Left ventricle myocardium superior (tissue), 1 donor: Measurements from ENCODE around the gene TRAPPC12. TPM values are rescaled to one million over a fixed set of nuclear protein-coding genes. Genes with fewer than 3 reads are reported as not detected.

Experiments used
- ATAC-seq: fragments of 200-7000 bp; cut with Tn5 transposase; one replicate; pipeline ENCODE4 v1.9.1; 2020; ENCODE audit warnings: mild to moderate bottlenecking, moderate library complexity
- DNase-seq: peaks from one replicate; pipeline ENCODE4 v3.0.0-alpha.2; 2020
- intact Hi-C: fragments of 100-400 bp; cut with micrococcal nuclease; formaldehyde crosslinking; loops from one replicate; pipeline ENCODE4 v1.11.0; 2022
- total RNA-seq: library from RNA; stranded (reverse); fragmentation: NEBNext Ultra II Directional; extraction: Animal tissue kit (Norgen Biotek cat#: 25700); gene quantifications from one replicate; pipeline ENCODE4 v1.2.1, GENCODE V29; 2021
- donor health status: DM: no; HTN: yes; CAD: no; lungs with severe emphysema.

TRAPPC12 gene
- total RNA-seq, 1 donor from 2014 or later: 105 TPM

DNA sequence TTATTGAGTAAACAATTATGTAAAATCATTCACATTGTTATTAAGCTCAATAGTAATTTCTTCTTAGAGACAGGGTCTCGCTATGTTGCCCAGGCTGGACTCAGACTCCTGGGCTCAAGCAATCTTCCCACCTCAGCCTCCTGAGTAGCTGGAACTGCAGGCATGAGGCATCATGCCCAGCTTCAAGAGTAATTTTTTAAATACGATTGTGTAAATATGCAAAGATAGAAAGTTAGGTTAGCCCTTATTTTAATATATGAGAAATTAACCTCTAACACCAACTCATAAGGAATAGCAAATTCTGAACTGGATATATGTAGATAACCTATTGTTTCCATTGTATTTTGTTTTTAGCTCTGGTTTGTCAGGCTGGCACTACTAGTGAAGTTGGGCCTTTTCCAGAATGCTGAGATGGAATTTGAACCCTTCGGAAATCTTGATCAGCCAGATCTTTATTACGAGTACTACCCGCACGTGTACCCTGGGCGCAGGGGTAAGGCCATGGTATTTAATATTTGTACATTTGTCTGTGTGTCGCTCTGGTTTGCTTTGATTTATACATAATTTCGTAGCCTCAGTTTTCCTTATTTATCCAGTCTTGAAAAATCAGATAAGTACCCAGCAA is 44.8 kb downstream of the TRAPPC12 start:
- DNase-seq (no peak), ATAC-seq (no peak)
- intact Hi-C loops: loop anchor here (10.0 kb wide), 1 partner anchor 231 kb away; the partner anchor contains the start of gene ALLC

DNA sequence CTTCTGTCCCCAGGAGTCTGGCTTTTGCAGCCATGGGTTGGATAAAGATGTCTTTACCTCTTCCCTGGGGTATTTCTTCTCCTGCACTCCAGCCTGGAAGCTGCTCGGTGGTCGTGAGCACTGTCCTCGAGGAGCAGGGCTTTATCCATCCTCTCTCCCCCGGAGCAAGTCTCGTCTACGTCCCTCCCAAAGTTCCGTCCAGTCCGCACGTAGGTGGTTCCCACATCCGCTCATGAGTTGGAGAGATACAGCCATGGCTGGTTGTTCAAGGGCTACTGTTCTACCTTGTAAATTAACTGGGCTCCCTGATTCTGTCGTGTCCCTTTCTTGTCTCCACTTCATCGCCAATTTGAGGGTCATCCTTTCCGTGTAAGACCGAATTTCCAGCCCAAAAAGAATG is 47.1 kb downstream of the TRAPPC12 start:
- no peak for DNase-seq
- intact Hi-C loops: loop anchor here (10.0 kb wide), 1 partner anchor 228 kb away; the partner anchor contains the start of gene ALLC
- no peak for ATAC-seq

DNA sequence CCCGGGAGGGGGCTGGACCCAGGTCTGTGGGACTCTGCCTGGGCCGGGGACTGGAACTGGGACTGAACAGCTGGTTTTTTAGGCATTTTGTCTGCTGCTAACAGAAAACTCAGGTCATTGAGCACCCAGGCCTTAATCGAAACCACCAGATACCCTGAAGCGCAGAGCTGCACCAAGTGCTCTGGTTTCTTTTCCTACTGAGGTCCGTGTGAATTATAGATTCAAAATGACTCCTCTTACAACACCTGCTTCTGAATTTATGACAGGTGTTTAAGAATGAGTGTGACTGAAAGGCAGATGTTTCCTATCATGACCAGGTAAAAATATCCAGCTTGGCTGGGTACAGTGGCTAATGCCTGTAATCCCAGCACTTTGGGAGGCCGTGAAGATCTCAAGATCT is 47.8 kb downstream of the TRAPPC12 start:
- DNase-seq (no peak), ATAC-seq (no peak)
- intact Hi-C loops: loop anchor here (10.0 kb wide), 1 partner anchor 228 kb away; the partner anchor contains the start of gene ALLC

DNA sequence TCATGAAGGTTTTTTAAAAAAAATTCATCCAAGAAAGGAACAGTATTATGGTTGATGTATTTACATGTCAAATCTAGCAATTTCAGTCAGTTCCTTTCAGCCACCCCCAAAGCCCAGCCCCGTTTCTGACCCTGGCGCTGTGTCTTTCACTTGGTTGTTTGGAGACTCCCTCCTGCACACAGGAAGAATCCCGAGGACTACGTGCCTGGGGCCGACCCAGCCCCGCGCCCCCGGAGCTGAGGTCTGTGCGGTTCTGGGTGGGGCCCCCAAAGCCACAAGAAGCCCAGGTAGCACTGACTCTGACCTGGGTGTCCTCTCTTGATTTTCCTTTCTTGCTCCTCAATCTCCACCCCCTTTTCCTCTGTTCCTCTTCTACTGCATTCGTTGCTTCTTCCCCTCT is 49.1 kb downstream of the TRAPPC12 start:
- intact Hi-C loops: loop anchor here (10.0 kb wide), 1 partner anchor 226 kb away; the partner anchor contains the start of gene ALLC
- ATAC-seq (no peak), DNase-seq (no peak)

DNA sequence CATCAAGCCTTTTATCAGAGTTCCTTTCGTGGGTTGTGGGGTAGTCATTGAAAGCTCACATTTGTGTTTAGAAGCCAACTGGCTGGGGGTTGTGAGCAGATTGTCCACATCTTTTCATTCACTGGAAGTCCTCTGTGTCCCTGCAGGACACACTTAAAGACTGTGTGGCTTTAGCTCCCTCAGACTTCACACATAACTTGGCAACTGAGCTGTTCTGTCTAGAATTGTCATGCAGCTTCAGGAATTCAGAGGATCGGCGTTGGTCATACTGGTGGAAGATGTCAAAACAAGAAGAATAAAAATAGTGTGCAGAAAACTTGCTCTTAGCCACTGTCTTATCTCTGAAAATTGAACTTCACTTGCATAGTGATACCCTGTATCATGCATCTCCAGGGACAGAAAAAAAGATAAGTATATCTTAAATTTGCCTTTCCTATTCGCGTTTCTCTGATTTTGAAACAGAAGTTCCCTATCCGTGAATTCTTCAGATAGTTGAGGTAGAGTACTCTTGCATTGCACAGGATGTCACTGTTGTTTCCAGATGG is 49.6 kb downstream of the TRAPPC12 start:
- intact Hi-C loops: loop anchor here (10.0 kb wide), 1 partner anchor 226 kb away; the partner anchor contains the start of gene ALLC
- DNase-seq: no peak
- ATAC-seq: peak; percentile 16

DNA sequence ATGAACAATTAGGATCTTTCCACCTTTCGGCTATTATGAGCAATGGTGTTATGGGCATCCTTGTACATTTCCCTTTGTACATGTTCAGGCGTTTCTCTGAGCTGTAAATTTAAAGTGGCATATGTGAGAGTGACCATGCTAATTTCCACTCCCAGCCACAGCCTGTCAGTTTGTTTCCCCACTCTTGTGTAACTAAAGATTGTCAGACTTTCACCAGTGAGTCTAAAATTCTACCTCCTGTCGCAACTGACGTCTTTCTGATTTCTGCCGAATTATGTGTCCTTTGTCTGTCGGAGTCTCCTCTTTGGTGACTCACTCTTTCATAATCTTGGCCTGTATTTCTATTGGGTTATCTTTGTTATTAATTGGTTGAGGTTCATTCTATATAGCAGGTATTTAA is 50.7 kb downstream of the TRAPPC12 start:
- intact Hi-C loops: no loop called here
- ATAC-seq: no peak
- DNase-seq: no peak

DNA sequence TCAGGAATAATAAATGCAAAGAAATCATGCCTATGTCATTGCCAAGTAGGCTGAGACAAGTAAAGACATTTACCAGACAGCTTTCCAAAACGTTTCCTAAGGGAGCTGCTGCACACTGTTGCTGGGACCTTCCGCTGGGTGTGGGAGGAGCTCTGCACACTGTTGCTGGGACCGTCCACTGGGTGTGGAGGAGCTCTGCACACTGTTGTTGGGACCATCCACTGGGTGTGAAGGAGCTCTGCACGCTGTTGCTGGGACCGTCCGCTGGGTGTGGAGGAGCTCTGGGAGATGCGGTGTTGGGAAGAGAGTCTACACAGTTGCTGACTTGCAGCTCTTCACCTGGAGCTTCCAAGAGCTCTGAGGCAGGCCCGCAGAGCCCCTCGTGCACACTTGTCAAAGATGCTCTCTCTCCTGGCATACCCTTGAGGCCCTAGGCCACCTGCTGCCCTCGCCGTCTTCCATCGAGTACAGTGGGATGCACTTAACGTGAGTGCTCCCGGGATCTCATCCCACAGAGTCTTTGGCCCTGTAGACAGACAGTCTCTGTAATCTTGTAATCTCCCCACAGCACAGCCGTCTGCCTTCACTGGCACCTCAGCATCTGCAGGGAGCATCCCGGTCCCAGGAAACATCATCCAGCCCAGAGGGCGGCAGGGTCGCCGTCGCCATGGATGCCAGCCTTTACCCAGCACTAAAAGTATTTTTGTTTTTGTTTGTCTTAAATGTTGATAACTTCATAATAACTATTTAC is 51.4 kb downstream of the TRAPPC12 start:
- peak; percentile 14 for ATAC-seq
- no peak for DNase-seq
- intact Hi-C loops: no loop called here

DNA sequence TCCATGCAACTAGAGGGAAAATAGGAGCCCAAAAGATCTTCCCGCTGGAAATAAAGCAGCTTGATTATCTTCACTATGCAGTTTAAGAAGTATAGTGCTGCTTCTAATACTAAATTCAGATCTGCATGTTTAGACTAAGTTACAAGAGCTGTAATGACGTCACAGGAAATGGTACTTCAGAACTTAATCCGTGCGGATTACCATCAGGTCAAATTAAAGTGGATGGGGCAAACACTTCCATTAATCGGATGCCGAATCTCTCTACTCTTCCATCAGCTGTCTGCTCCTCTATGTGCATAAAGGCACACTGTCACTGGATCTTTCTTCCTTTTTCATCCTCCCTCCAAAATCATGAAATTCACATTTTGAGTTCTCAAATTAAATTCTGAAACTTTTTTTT is 52.6 kb downstream of the TRAPPC12 start:
- ATAC-seq (no peak), DNase-seq (no peak)
- intact Hi-C loops: no loop called here

DNA sequence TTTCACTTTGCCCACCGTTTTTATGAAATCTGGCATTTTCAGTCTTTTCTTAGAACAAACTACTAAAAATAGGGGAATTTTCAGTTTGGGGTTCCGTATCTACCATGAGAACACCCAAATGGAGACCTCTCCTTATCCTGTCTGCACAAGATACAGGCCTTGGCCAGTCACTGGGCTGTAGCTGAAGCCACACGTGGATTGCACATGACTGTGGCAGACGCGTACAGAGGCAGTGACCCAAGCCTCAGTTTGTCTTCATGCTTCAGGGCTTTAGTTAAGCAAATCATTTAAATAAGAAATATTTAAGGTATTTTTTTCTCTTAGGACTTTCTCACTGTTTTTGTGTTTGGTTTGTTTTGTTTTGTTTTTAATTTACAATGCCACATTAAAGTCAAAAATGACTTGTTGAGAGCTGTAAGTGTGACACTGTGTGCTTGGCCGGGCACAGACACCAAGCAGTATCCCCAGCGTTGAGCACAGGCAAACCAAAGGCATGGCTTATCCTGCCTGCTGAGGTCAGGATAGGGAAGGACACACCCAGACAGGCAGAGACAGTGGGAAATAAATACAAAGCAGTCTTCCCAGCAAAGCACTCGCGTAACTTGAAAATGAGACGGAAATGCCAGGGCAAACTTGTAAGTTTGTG is 53.3 kb downstream of the TRAPPC12 start:
- intact Hi-C loops: no loop called here
- no peak for DNase-seq
- peak; percentile 74 for ATAC-seq

DNA sequence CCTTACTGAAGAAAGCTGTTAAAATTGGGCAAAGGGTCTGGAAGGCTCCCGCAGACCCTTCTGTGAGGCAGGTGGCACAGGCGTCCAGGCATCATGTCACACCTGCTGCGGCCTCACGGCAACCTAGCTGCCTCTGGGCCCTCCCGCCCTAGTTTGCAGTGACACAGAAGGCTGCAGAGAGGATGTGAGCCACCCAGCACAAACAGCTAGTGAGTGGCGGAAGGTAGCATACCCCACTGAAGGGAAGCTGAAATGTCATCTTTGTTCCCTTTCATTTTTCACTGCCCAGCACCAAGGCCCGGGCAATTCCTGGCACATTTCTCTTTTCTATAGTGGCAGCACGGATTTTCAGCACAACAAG is 53.8 kb downstream of the TRAPPC12 start:
- intact Hi-C loops: no loop called here
- no peak for DNase-seq
- ATAC-seq: peak; percentile 38

DNA sequence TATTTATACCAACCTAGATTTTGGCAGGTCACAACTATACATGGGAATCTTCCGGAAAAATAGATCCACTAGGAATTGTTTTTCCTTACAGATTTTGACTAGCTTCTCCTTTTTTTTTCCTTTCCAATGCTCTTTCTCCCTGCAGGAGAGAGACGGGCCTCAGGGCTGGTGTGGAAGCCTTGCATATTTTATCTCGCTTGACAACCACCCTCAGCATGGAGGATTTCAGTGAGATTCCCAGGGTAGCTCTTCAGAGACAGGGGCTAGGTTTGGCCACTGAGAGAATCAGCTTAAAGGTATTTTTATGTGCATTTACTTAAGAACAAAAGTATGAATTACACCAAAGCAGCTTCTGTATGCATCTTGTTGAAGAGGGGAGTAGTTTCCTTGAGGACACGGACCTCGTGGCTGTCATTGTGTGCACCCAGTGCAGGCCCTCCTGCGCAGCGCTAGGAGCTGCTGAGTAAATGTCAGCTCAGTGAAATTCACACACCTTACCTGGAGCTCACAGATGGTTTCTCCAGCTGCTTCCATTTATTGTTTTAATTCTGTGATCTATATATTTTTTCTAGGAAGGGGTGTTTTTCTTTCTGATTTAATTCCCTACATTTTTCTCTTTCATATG is 54.4 kb downstream of the TRAPPC12 start:
- intact Hi-C loops: no loop called here
- DNase-seq (no peak), ATAC-seq (no peak)

DNA sequence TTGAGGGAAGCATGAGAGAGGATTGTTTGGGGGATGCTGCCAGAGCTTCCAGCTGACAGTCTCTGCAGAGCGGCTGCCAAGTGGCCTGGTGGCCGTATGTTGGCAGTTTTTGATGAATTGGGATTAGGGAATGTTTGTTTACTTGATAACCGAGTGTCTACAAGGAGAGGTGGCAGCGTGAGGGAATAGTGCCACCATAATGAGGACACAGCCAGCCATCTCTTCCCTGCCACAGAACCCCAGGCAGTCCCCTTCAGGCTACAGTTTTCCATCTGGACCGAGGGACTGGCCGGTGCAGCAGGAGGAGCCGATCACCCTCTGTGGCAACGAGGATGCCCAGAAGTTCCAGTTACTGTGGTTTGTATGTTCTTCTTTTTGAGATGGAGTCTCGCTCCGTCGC is 55.2 kb downstream of the TRAPPC12 start:
- DNase-seq (no peak), ATAC-seq (no peak)

DNA sequence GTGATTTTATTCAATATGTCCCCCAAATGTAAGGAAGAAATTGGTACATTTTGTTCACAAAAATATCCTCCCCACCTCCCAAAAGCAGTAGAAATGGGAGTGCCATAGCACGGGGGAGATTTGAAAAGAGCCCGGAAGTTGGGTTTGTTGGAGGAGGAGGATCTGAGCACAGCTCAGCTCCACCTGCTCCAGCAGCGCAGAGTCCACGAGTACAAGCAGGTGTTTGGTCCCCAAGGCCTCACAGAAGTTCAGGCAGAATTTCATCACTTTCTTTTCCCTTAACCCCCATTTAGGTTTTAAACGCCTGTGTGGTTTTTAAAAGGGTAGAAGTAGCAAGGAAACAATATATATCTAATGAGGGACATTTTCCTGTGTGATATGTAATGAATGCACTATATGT is 56.0 kb downstream of the TRAPPC12 start:
- DNase-seq (no peak), ATAC-seq (no peak)
- intact Hi-C loops: no loop called here

More for the DNA sequence above, 55.2 kb downstream of the TRAPPC12 start:
- intact Hi-C loops: no loop called here

DNA sequence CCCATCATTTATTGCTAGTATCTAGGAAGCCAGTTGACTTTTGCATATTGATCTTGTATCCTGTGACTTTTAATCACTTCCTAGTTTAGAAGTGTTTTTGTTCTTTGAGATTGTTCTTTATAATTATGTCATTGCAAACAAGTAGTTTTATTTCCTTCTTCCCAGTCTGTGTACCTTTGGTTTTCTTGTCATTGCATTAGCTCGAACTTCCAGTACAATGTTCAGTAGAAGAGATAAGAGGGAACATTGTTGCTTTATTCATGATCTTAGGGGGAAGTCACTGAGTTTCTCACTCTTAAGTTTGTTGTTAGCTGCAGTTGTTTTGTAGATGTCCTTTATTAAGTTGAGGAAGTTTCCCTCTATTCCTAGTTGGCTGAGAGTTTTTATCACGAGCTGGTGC is 61.0 kb downstream of the TRAPPC12 start:
- intact Hi-C loops: no loop called here
- ATAC-seq (no peak), DNase-seq (no peak)

DNA sequence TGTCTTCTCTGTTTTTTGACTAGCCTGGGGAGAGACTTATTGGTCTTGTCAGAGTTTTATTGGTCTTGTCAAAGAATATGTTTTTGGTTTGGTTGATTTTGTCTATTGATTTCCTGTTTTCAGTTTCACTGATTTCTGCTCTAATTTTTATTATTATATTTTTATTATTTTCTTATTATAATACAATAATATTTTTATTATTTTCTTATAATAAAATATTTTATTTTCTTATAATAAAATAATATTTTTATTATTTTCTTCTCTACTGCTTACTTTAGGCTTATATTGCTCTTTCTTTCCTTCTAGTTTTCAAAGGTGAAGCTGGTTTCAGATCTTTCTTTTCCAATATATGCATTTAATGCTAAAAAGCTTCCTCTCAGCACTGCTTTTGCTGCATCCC is 62.0 kb downstream of the TRAPPC12 start:
- intact Hi-C loops: no loop called here
- no peak for DNase-seq

DNA sequence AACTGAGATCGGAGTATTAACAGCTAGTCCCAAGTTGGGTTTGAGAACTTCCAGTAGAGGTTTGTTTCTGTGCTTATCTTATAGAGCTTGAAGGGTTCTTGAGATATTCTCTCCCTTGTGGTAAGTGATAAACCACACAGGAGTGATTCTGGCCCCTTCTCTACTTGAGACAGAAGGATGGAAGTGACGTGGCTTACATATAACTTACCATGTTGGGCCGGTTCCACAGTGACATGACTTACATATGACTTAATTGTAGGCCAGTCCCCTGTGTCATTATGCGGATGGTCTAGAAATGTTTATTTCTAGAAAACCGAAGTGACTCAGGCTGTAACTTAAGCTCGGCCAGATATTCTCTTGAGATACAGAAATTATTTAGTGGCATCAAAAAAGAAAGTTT is 62.7 kb downstream of the TRAPPC12 start:
- intact Hi-C loops: no loop called here
- ATAC-seq (no peak), DNase-seq (no peak)

More for the DNA sequence above, 62.0 kb downstream of the TRAPPC12 start:
- no peak for ATAC-seq

DNA sequence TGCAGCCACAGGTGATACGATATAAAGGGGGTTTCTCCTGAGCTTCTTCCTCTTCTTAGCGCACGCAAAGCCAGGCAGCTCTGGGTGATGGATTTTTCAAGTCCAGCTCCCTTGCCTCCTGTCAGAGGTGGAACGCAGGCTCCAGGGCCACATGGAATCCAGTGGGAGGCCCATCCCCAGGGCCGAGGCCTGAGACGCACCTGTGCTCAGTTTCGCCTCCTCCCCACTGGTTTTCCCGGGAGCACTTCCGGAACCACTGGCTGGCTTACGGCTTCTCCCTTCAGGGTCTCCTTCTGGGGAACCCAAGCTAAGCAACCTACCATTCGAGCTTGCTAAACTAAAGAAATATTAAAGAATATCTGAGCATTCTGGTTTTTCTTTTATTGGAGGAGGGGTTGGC is 63.6 kb downstream of the TRAPPC12 start:
- intact Hi-C loops: no loop called here
- DNase-seq (no peak), ATAC-seq (no peak)

DNA sequence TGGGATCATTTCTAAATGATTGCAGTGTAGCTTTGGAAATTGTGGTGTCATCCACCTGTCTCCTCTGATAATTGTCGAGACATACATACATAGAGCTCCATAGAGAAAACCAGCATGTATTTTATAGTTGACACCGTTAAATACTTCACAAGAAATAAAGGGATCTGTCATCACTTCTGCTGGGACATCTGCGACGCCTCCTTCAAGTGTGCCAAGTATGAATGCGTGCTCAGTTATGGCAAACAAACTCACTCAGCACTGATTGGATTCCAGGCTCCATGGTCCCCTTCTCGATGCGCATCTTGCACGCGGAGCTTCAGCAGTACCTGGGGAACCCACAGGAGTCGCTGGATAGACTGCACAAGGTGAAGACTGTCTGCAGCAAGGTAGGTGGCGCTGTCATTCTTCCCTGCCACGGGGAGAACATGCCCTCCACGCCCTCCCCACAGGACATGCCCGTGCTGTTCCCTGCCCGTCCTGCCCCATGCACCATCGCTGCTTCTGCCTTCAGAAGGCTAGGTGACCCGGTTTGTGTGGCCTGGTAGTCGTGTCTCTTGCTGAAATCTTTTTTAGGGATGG is 64.1 kb downstream of the TRAPPC12 start:
- DNase-seq (no peak), ATAC-seq (no peak)
- intact Hi-C loops: no loop called here

DNA sequence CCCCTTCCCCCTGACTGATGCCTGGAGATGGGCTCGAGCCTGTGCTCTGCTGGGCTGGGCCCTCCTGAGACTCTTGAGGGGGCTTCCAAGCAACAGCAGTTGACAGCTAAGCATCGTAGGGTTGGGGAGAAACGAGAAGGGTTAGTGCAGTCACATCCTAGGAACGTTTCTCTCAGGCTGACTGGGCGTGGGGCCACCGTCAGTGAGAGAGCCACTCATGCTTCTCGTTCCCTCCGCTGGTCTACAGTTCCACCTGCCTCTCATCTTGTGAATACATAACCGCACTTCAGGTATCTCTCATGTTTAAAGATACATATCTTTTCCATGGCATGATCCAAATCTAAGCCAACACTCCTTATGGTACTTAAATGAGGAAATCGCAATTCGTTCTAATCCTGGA is 66.4 kb downstream of the TRAPPC12 start:
- intact Hi-C loops: no loop called here
- DNase-seq (no peak), ATAC-seq (no peak)
